ENCODE results near the gene ITPK1.

ITPK1 gene

GRCh38 chr14:93057586-93058280 is 58.0 kb downstream of the ITPK1 start:
- DNase-seq = no peak

- no peak for DNase-seq
Observed at GRCh38 chr14:93056840-93057585, 58.7 kb downstream of the ITPK1 start.

- no peak for DNase-seq
Observed at GRCh38 chr14:93056166-93056839, 59.4 kb downstream of the ITPK1 start.

GRCh38 chr14:93055651-93056115 is 60.0 kb downstream of the ITPK1 start:
- no peak for DNase-seq

GRCh38 chr14:93054876-93055275 is 60.8 kb downstream of the ITPK1 start:
- no peak for DNase-seq

GRCh38 chr14:93054006-93054405 is 61.7 kb downstream of the ITPK1 start:
- no peak for DNase-seq

- no peak for DNase-seq
Observed at GRCh38 chr14:93051600-93052546, 63.9 kb downstream of the ITPK1 start.

- DNase-seq = no peak
Observed at GRCh38 chr14:93050761-93051160, 65.0 kb downstream of the ITPK1 start.

- DNase-seq = no peak
Observed at GRCh38 chr14:93049867-93050331, 65.8 kb downstream of the ITPK1 start.

GRCh38 chr14:93049315-93049714 is 66.4 kb downstream of the ITPK1 start:
- peak; percentile 63 for DNase-seq

GRCh38 chr14:93048843-93049242 is 66.9 kb downstream of the ITPK1 start:
- no peak for DNase-seq

GRCh38 chr14:93047661-93048060 is 68.1 kb downstream of the ITPK1 start:
- DNase-seq = no peak

- no peak for DNase-seq
Observed at GRCh38 chr14:93047157-93047556, 68.6 kb downstream of the ITPK1 start.

- no peak for DNase-seq
Observed at GRCh38 chr14:93046705-93047050, 69.0 kb downstream of the ITPK1 start.

GRCh38 chr14:93045965-93046704 is 69.6 kb downstream of the ITPK1 start:
- DNase-seq = no peak

GRCh38 chr14:93045211-93045674 is 70.5 kb downstream of the ITPK1 start:
- DNase-seq = peak; percentile 23

GRCh38 chr14:93044556-93044955 is 71.2 kb downstream of the ITPK1 start:
- no peak for DNase-seq

GRCh38 chr14:93044121-93044520 is 71.6 kb downstream of the ITPK1 start:
- DNase-seq = no peak

- DNase-seq = no peak
Observed at GRCh38 chr14:93042968-93043940, 72.5 kb downstream of the ITPK1 start.

GRCh38 chr14:93041830-93042229 is 73.9 kb downstream of the ITPK1 start:
- DNase-seq = no peak

- no peak for DNase-seq
Observed at GRCh38 chr14:93040982-93041381, 74.7 kb downstream of the ITPK1 start.

Measured in NCI-H510A treated with DMSO at 0.1 percent for 48 hours (cell line).